HG02763 (cell line): Measurements from ENCODE around the gene PRR14.

Experiments used
- ATAC-seq: cut with Tn5 transposase; IDR thresholded peaks from one replicate; pipeline ENCODE4 v1.9.1; 2021; ENCODE audit warnings: mild to moderate bottlenecking, moderate library complexity; ENCODE audit not compliant: unreplicated experiment

PRR14 gene

DNA sequence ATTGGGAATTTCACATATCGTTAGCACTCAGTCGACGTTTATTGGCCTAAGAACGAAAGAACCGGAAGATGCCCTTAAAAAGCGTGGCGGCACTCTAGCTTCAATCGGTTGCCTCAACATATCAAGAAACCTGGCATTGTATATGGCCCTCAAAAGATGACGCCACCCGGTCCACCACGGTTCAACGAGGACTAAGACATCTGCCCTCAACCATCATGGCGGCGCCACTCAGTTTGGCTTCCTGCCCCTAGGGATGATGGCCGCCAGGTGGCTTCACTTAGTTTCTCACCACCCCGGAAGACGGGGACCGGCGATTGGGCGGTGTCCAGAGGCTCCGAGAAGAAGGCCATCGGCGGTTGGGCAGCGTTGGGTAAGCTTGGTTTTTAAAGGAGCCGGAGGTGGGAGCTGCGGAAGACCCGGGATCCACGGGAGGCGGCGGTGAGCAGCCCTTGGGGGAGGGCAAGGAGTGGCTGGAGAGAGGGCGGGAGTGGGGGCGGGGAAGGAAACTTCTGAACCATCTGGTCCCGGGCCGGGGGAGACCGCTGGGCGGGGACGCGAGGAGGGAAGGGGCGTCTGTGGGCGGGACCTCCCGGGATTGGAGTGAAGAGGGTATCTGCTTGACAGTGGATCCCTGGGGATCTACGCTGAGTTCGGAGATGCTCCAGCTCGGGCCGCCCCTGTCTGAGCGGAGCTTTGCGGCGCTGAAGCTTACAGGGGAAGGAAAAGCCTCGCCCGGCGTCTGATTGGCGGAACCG lies at the start of gene PRR14:
PRR14 (plus strand) TSS at position 592 of the 755 bp plus-strand sequence. CDS start 686 bp downstream, outside the sequence.
- ATAC-seq = peak; percentile 67

DNA sequence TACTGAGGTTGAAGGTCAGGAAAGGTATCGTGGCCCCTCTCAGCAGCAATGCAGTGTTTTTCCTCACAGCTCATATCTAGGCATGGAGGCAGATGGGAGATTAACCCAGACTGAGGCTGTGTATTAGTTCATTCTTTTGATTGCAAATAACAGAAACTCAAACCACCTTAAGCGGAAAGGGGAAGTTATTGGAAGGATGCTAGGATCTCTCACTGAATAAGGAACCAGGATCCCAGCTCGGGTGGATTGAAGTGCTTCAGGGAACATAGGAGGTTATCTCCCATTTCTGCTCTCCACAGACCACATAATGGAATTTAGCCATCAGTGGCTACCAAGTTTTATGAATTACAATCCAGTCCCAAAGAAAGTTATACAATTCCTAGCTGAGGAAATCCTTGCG lies 48.8 kb upstream of the PRR14 start:
- ATAC-seq = no peak

DNA sequence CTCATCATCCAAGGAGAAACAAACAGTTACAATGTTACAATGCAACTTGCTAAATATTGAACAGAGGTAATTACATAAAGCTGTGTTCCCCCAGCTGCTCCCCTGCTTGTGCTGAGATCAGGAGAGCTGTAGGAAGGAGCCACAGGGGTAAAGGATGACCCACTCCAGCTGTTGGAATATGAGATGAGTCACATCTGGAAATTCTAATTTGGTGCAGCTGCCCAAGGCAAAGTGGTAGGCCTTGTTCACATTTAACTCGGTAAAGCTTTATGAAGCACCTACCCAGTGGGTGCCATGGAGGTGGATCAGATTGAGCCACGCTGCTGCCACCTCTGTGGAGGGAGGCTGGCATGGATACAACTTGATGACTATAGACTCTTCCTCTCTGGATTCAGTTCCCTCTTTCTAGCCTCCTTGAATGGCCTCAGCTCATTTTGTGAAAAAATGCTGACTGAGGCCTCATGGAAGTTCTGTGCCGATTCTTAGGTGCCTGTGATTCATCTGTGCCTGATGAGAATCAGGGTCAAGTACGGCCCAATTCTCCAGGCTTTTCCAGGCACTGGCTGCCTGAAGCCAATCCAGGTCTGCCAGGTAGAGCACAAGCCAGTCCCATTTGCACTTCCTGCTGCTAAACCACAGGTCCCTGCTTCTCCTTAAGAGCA lies 48.0 kb upstream of the PRR14 start:
- no peak for ATAC-seq

DNA sequence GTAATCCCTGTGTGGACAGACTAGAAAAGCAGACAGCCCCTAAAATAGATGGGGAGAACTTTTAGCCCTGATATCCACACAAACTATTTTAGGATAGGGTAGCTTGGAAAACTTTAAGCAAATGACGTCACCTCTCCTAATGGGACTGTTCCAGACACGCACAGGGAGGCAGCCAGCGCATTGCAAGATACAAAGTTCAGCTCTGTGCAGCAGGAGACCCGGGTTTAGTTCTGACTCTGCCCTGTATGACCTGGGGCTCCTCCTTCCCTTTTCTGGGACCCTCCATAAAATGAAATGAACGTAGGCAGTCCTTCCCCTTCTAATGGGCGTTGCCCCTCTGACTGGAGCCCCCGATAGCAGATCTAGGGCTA lies 46.8 kb upstream of the PRR14 start:
- no peak for ATAC-seq

DNA sequence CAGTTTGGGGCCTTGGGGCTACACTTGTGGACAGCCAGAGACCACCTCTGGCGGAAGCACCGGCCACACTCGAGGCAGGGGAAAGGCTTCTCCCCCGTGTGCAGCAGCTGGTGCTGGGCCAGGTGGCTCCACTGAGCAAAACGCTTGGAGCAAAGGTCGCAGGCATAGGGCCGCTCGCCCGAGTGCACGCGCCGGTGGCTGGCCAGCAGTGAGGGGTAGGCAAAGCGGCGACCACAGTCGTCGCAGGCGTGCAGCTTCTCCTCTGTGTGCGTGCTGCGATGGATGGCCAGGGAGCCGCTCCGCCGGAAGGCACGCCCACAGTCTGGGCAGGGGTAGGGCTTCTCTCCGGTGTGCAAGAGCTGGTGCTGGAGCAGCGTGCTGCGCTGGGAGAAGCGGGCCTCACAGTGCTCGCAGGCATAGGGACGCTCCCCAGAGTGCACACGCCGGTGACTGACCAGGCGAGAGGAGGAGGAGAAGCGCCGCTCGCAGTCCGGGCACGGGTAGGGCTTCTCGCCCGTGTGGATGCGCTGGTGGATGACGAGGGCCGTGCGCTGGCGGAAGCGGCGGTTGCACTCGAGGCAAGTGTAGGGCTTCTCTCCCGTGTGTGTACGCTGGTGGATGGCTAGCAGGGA lies 46.3 kb upstream of the PRR14 start:
- no peak for ATAC-seq

DNA sequence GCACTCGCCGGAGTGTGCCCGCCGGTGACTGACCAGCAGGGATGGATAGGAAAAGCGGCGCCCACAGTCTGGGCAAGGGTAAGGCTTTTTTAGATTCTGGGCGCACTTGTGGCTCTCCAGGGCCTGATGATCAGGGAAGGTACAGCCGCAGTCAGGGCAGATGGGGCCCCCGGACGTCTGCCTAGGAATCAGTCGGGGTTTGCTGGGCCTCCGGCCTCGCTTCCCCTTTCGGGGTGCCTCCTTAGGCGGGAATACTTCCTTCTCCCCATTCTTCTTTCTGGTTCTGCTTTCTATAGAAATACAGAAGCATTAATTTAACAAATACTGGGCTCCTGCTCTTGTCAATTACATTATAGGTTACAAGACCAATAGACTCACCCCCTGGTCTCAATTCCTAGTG lies 45.6 kb upstream of the PRR14 start:
- ATAC-seq = no peak

DNA sequence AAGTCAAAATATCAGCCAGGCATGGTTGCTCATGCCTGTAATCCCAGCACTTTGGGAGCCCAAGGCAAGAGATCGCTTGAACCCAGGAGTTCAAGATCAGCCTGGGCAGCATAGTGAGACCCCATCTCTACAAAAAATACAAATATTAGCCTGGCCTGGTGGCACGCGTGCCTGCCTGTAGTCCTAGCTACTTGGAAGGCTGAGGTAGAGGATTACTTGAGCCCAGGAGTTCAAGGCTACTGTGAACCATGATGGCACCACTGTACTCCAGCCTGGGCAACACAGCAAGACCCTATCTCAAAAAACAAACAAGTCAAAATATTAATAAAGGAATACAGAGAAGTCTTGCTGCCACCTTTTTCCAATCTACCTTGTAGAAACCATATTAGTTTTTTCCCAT lies 44.8 kb upstream of the PRR14 start:
- ATAC-seq = no peak

DNA sequence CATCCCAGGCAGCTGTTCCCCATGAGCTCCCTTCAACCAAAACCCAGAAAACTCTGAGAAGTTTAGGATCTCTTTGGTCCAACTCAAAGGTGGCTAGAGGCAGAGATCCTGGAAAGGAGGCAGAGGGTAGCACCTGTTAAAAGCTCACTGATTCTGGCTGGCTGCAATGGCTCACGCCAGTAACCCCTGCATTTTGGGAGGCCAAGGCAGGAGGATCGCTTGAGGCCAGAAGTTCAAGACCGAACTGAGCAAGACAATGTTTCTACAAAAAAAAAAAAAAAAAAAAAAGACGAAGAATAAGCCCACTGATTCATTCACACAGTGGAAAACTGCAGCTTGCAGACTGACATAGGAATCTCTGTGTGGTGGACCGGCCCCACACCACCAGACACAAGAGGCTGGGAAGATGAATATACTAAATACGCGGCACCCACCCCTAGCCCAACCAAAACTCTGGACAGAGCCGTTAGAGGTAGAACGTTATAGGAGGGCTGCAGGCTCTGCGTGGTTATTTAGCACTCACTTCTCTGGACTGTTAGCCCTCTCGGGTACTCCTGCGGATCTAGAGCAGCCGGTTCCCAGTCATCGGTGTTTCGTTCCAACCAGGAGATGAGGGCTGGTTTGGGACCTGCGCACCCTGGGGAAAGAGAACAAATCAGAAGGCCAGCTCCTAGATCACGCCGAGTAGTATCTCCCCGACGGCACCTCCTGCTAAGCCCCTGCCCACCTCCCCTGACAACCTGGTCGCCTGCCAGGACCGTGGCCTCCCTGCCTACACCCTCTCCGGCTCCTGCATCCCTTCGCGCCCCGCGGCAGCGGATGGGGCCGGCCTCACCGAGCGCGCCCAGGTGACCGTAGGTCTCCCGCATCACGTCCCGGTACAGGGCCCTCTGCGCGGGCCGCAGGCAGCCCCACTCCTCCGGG lies 41.5 kb upstream of the PRR14 start:
- peak; percentile 19 for ATAC-seq

DNA sequence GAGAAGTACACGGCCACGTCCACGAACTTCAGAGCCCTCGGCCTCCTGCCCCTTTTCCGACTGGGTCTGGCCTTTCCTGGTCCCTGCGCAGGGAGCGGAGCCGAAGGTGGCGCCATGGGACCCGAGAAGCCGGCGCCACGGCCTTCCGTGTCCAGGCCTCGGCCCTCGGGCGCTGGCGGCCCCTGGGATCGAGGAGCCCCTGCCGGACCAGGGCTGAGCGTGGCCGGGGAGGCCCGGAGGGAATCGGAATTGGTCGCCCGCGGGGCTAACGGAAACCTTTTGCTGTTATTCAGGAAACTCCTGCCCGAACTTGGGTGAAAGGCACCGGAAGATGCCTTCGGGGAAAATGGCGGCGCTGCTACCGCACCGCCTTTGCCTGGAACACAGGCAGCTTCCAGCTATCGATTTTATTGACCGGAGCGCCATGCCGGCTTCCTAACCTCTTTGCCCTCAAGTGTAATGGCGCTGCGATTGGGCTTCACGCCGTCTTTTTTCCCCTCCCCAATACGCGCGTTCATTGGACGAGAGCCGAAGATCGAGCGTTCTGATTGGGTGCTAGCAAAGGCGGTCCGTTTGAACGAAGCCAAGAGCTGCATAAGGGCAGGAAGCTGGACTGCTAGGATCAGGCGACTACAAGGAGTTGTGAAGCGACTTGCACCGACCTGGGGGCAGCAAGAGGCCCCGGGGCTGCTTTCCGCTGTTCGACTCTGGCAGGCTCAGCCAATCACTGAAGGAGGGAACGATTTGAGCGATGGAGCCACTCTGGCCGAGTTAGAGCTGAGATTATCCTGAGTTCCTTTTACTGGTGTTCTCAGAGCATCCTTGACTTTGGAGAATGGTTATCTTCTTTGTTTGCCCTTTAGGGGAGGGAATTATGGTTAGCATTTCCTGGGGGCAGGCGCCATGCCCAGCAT lies 40.6 kb upstream of the PRR14 start, which contains the start of gene ZNF689:
ZNF689 (minus strand) TSS at position 464 of the 914 bp plus-strand sequence; CDS start at position 116, 348 bp downstream.
- ATAC-seq = peak; percentile 82

DNA sequence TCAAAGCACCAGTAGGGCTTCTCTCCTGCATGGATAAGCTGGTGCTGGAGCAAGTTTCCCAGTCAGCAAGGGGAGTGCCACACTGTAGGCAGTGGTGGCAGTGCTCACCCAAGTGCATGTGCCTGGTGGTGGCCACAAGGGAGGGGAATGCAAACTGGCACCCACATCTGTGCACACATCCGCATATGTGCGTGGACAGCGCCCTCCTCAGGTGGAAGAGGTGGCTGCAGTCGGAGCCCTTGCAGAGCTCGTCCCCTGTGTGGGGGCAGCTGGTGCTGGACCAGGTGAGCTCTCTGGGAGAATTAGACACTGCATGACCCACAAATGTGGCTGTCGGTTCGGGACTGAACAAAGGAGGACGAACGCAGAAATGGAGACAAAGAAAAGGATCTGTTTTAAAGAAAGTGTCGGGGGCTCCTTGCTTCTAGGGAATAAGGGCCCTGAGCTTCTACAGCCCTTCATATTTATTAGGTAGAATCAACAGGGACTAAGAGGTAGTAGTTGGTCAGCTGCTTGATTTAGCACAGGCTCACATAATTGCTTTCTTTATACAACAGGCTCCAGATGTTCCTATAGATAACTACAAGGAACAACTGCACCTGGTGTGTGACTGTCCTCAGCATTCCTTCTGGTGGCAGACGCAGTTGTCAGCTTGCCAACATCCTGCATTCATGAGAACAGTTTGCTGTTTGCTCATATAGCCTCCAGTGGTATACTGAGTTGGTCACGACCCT lies 35.2 kb upstream of the PRR14 start:
- ATAC-seq = no peak

DNA sequence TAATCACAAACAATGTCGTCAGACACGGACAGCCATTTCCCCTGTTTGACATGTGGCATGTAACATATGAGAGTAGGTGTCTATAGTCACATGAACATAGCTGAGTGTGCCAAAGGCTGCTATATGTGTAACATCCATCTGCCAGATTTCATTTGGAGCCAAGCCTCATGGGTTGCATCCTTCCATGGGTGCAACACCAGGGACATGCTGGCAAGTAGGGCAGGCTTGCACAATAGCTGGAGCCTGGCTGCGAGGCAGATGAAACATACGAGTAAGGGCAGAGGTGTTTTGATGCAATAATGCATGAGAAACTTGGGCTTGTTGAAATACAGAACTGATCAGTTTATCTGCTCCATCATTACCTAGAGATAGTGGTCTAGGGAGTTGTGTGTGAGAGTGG lies 31.6 kb upstream of the PRR14 start:
- ATAC-seq = no peak

DNA sequence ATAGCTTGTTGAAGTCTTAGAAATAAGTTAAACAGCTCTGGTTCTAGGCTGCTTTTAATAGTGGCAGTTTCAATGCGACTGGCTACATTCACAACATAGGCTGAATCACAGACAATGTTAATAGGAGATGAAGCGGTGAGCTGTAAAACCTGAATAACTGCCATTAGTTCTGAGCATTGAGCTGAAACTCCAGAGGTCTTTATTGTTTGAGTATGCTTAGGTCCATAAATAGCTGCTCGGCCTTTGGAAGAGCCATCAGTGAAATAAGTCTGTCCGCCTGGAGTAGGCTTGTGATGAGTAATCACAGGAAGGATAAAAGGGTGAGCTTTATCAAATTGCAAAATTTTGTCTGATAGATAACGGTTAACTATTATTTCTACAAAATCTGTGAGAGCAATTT lies 31.1 kb upstream of the PRR14 start:
- no peak for ATAC-seq

DNA sequence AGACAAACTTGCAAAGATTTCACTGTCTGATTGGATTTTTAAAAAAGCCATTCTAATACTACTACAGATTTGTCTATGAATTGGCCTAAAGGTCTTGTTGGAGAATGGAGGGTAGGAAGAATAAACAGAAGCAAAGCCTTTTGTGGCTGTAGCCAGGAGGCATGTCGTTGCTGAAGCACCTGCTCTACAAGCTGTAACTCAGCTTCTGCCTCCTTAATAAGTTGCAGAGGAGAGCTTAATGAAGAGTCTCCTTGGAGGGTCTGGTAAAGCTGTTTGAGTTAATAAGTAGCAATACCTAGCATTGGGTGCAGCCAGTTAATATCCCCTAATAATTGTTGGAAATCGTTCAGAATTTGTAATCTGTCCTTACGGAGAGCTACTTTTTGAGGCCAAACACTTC lies 30.6 kb upstream of the PRR14 start:
- ATAC-seq = no peak

DNA sequence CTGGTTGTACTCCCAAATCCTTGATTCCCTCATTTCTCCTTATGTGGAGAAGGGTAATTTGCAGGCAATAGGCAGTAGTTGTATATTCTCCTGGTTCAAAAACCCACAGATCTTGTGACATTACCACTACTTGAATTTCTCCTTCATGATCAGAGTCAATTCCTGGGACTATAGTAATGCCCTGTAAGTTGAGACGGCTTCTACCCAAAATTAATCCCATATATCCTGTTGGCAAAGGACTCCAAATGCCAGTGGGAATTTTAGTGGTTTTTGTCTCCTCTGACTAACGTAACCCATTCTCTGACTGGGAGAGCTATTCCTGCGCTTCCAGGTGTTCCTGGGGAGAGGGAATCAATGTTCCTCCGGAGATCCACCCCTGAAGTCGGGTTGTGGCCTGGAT lies 29.0 kb upstream of the PRR14 start:
- no peak for ATAC-seq

DNA sequence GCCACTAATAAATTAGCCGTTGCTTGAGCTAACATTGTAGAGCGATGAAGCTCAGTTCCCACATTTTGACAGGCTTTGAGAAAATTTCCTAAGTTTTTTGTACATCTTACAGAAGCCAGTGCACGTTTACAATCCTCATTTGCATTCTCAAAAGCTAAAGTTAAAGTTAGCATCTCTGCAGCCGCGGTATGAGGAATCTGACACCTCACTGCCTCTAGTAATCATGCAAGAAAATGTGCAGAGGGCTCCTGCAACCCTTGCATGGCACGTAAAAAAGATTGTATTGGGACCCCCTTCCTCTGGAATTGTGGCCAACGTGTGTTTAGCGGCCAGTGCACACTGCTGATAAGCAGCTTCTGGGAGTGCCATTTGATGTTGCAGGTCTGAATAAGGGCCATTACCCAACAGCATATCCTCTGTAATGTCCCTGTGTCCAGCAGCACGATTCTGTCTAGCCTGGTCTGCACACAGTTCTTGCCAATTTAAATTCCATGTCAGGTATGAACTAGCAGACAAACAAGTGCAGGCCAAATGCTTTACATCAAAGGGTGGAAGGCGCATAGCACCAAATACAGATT lies 28.2 kb upstream of the PRR14 start:
- no peak for ATAC-seq

DNA sequence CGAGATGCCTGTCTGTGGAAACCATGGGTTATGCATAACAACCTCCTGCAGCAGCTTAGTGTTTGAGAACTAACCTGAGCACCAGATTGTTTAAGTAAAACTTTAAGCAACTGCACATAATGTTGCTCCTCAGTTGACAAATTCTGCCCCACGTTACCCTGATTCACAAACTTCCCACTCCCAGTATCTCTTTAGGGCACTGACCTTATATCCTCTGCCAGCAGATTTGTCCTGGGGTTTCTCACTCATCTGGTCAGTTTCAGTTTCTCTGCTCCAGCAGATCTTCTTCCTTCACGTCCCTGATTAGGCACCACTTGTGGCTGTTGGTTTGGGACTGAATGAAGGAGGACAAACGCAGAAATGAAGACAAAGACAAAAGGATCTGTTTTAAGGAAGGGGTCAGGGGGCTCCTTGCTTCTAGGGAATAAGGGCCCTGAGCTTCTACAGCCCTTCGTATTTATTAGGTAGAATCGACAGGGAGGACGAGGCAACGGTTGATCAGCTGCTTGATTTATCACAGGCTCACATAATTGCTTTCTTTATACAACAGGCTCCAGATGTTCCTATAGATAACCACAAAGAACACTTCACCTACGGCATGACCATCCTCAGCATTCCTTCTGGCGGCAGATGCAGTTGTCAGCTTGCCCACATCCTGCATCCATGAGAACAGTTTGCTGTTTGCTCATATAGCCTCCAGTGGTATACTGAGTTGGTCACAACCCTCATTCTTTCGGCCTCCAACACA lies 27.1 kb upstream of the PRR14 start:
- ATAC-seq = no peak

DNA sequence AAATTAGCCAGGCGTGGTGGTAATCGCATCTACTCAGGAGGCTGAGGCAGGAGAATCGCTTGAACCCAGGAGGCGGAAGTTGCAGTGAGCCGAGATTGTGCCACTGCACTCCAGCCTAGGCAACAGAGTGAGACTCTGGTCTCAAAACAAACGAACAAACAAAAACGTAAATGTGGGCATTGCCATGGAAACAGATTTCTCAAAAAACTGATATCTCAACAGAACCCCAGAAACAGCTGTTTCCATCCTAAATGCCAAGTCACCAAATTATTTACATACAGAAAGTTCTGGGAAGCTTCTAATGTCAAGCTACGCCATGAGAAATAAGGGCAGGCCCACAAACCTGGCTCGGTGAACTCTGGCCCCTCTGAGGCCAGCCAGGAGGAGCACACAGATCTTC lies 24.5 kb upstream of the PRR14 start:
- ATAC-seq = no peak
